K562 (cell line): ENCODE results near the gene SNCB.

Source experiments
- ATF6 ChIP-seq: sonication (generic); formaldehyde crosslinking; IDR thresholded peaks from 2 replicates; pipeline ENCODE4 v1.4.0; 2020; ENCODE audit warnings: mild to moderate bottlenecking, missing genetic modification reagents
- HNRNPUL1 ChIP-seq: fragments of 200-400 bp; formaldehyde crosslinking; IDR thresholded peaks from 2 replicates; pipeline ENCODE4 v1.6.1; 2017; ENCODE audit warnings: low read length
- KDM1A ChIP-seq, 2 experiments: fragments of 450-650 bp; IDR thresholded peaks; 2 replicates each; pipeline ENCODE4 v1.6.1; 2016; ENCODE audit warnings: mild to moderate bottlenecking in 2 of 2
- ZBTB2 ChIP-seq: fragments of 450-650 bp; IDR thresholded peaks from 2 replicates; pipeline ENCODE4 v1.6.1; 2016; ENCODE audit warnings: antibody characterized with exemption
- ZFX ChIP-seq: sonication (generic); formaldehyde crosslinking; IDR thresholded peaks from 2 replicates; pipeline ENCODE4 v1.8.0; 2022; ENCODE audit warnings: mild to moderate bottlenecking, missing genetic modification reagents, moderate library complexity
- ZNF512 ChIP-seq: IDR thresholded peaks from 2 replicates; pipeline ENCODE4 v1.6.1; 2016; ENCODE audit warnings: missing genetic modification characterization, missing compliant biosample characterization

GRCh38 chr5:176578391-176578808 is 51.9 kb downstream of the SNCB start:
- TF ChIP-seq ZFX (CRISPR knock-in tag) (no peak), HNRNPUL1 (no peak), ATF6 (CRISPR knock-in tag) (no peak), ZNF512 (tag) (no peak), ZBTB2 (no peak), KDM1A (IDR thresholded peaks at IDR 0.05) (no peak)
